HG03095 (cell line): ENCODE measurements around the gene BEAN1.
"Not testable (repeated sequence)": the region's sequence is repeated elsewhere in the genome, so short reads cannot be mapped to it uniquely, and the experiment has no call there.

Experiments
- ATAC-seq: cut with Tn5 transposase; IDR thresholded peaks from one replicate; pipeline ENCODE4 v1.9.1; 2021; ENCODE audit warnings: moderate library complexity; ENCODE audit not compliant: unreplicated experiment

BEAN1 gene

DNA sequence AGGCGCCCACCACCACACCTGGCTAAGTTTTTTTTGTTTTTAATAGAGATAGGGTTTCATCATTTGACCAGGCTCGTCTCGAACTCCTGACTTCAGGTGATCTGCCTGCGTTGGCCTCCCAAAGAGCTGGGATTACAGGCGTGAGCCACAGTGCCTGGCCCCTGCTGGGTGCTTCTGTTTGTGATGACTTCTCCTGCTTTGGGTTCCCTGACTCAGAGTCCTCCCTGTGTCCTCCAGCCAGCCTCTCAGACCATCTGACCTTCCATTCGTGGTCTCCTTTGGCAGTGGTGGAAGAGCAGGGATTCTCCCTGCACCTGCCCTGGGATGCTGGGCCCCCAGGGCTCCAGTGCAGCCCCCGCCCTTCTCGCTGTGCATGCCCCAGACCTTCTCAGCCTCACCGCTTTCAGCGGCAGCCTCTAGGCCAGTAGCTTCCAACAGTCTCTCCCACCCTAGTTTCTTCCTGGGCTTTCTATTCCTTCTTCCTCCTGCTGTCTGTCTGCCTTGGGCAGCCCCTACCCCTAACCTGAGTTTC is 13.2 kb downstream of the BEAN1 start:
- ATAC-seq: no peak

- ATAC-seq: no peak
Observed at GRCh38 chr16:66440970-66441369, 13.9 kb downstream of the BEAN1 start.

DNA sequence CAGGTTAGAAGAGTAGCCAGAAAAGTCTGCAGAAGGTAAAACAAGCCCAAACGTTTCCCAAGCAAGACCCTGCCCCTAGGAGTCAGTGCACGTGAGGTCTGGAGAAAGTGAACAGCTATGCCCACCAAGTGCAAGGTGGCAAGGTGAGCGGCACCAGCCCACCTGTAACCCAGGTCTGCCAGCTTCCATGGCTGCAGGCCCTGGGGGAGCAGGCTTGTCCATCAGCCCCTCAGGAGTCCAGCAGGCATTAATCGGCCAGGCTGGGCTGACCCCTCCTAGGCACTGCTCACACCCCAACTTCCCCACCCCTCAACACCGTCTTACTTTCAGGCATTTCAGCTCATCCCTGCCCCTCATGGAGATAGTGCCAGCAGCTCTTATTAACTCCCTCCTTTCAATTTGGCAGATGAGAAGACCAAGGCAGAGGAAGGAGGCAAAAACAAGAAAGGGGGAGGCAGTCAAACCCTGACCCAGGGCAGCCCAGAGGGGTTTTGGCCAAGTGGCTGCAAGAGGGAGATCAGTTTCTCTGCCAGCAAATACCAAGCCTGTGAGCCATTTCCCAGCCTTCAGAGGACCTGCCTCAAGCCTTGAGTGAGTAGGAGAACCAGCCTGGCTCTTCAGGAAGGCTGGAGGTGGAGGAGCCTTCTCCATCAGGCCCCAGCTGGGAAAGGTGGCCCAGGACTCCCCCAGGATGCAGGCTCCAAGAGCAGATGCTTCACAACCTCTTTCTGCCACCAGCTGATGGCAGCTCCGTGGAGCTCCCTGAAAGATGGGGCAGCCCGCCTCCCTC is 14.7 kb downstream of the BEAN1 start:
- no peak for ATAC-seq

DNA sequence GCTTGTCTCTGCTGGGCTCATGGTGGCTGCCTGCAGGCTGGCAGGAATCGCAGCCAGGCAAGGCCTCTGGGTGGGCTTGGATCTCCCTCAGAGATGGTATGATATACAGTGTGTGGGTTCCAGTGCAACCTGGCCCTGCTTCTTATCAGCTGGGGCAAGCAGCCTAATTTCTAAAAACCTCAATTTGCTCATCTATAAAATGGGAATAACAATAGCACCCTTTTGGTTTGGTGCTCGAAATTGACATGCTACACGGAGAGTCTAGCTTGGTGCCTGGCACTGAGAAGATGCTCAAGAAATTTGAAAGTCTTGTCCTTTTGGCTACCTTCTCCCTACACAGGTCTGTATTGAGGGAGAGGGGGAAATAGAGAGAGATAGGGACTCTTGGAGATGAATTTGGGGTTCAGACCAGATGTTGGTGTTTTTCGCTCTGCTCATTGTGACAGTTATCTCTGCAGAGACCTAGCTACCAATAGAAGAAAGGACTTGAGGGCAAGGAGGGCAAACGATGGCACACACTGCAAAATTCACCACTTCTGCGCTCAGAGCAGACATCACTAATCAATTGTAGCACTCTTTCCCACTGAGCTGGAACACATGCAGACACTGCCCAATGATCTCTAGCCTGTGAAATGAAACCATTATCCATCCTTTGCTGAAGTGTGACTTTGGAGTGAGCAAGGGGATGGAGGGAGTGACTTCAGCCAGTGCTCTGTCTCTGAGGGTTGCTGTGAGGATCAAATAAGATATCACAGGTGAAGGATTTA is 15.6 kb downstream of the BEAN1 start:
- ATAC-seq: no peak

- no peak for ATAC-seq
Observed at GRCh38 chr16:66443269-66443652, 16.2 kb downstream of the BEAN1 start.

- ATAC-seq: no peak
Observed at GRCh38 chr16:66444049-66444481, 17.0 kb downstream of the BEAN1 start.

GRCh38 chr16:66446737-66447136 is 19.6 kb downstream of the BEAN1 start:
- ATAC-seq: no peak

GRCh38 chr16:66447491-66447890 is 20.4 kb downstream of the BEAN1 start:
- ATAC-seq: no peak

GRCh38 chr16:66451548-66451947 is 24.5 kb downstream of the BEAN1 start:
- ATAC-seq: no peak

GRCh38 chr16:66453230-66453629 is 26.1 kb downstream of the BEAN1 start:
- ATAC-seq: not testable (repeated sequence)

- no peak for ATAC-seq
Observed at GRCh38 chr16:66454751-66455150, 27.7 kb downstream of the BEAN1 start.

- ATAC-seq: no peak
Observed at GRCh38 chr16:66455970-66456369, 28.9 kb downstream of the BEAN1 start.

- ATAC-seq: no peak
Observed at GRCh38 chr16:66457888-66458287, 30.8 kb downstream of the BEAN1 start.

GRCh38 chr16:66458292-66458691 is 31.2 kb downstream of the BEAN1 start:
- no peak for ATAC-seq

DNA sequence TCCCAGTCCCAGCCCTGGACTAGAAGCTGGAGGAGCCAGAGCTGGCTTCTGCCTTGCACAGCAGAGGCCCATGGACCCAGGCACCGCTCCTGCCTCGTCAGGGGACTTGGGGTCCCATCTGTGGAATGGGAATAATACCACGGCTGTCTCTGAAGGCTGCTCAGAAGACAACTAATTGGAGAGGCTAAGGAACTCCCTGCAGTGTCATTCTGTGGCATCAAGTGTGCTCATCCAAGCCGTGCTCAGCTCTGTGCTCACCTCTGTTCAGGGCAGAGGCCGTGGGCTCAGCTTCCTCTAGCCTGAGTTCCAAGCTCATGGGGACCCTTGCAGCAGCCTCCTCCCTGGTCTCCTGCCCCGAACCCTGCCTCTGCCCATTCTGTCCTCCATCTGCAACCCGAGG is 31.8 kb downstream of the BEAN1 start:
- no peak for ATAC-seq

DNA sequence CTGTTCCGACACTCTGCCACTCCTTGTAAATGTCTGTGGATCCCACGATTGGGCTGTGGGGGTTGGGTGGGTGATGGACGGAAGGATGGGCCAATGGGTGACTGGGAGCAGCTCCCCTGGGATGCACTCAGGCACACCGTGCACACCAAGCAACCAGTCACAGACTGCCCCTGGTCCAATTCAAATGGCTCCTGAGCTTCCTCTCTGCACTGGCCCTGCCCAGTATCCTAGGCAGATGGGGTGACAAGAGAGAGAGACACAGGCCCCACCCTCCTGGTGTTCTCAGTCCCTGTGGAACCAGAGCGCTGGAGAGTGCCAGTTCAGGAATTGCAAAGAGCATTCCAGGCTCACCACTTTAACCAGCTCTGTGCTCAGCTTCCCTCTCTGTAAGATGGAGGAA is 32.8 kb downstream of the BEAN1 start:
- ATAC-seq: no peak

DNA sequence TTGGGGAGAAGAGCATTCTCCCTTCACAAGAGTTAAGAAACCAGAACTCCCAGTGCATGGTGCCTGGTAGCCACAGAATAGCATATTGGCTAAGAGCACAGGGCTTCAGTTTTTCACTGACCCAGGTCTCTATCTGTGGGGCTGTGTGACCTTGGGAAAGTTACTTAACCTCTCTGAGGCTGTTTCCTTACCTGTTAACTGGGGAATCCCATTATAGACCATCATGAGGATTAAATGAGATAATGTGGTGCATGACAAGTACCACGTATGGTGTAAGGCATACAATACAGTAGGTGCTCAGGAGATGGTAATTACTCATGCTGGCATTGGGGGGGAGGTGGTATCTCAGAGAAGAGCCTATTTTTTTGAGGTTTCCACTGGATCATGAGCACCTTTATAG is 33.6 kb downstream of the BEAN1 start:
- no peak for ATAC-seq

DNA sequence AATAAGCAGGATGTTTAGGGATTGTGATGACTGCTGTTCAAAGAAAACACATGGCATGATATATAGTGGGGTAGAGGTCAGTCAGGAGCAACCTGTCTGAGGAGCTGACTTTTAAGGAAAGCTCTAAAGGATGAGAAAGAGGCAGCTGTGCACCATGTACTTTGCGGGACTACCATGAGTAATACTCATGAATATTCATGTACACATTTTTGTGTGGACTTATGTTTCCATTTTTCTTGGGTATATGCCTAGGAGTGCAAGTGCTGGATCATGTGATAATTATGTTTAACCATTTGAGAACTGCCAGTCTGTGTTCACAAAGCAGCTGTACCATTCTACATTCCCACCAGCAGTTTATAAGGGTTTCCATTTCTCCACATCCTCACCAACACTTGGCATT is 35.8 kb downstream of the BEAN1 start:
- ATAC-seq: no peak

- ATAC-seq: not testable (repeated sequence)
Observed at GRCh38 chr16:66465946-66466345, 38.9 kb downstream of the BEAN1 start.

DNA sequence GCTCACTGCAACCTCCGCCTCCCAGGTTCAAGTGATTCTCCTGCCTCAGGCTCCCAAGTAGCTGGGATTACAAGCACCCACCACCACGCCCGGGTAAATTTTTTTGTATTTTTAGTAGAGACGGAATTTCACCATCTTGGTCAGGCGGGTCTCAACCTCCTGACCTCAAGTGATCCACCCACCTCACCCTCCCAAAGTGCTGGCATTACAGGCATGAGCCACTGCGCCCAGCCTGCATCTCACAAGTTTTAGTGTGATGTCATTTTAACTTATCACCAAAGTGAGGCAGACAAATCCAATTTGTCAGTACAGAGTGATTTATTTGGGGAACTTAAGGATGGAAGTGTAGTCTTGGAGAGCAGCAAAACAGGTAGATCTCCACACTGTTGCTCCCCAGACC is 39.5 kb downstream of the BEAN1 start:
- ATAC-seq: not testable (repeated sequence)

GRCh38 chr16:66467611-66468010 is 40.5 kb downstream of the BEAN1 start:
- ATAC-seq: no peak

DNA sequence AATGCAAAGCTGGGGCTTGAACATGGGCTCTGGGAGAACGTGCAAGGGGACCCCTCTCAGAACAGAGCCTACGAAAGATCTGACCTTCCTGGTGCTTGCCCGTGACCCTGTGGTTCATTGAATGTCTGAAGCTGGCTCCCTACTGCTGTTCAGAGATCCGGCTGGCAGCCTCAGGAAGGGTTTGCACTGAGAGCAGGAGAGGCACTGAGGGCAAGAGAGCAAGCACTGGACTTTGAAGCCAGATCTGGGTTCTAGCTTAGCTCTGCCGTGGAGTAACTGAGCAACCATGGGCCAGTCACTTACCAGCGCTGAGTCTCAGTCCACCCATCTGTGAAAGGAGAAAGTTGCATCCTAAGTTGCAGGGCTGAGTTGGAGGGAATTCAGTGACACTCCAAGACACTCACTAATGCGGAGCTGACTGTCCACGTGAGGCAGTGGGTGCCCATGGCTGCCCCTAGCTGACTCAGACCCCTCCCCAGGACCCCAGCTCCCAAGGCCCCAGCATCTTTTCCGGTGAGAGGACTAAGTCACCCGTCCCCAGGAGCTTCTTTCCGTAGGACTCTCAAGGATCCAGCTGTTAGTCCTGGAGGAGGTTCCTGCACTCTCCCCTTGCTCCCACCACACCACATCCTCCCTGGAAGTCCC is 41.3 kb downstream of the BEAN1 start:
- ATAC-seq: no peak
